Calu3 (cell line): ENCODE results near the gene CBX7. TPM values are rescaled to one million over a fixed set of nuclear protein-coding genes. Genes with fewer than 3 reads are reported as not detected.

ENCODE experiments used
- BruUV-seq: library from RNA; stranded (reverse); fragments of 400-500 nt; replicated peaks from 2 replicates; lab custom pipeline; 2021; lab: Mats Ljungman, UMichigan
- CTCF ChIA-PET: fragments of 300-600 bp; sonication (Branson Sonifier 250); formaldehyde crosslinking; loops from one replicate; lab custom pipeline; 2022; ENCODE audit warnings: antibody characterized with exemption; lab: Charles Lee
- DNase-seq: peaks from one replicate; pipeline ENCODE4 v3.0.0; 2022
- H3K27ac Mint-ChIP-seq: one replicate; pipeline ENCODE4 v1.8.0; 2022; ENCODE audit warnings: mixed read lengths; ENCODE audit not compliant: unreplicated experiment
- H3K27me3 Mint-ChIP-seq: one replicate; pipeline ENCODE4 v1.8.0; 2022; ENCODE audit warnings: mixed read lengths; ENCODE audit not compliant: unreplicated experiment
- H3K36me3 Mint-ChIP-seq: one replicate; pipeline ENCODE4 v1.8.0; 2022; ENCODE audit warnings: mild to moderate bottlenecking, moderate library complexity, mixed read lengths; ENCODE audit not compliant: insufficient read depth, unreplicated experiment
- H3K4me1 Mint-ChIP-seq: one replicate; pipeline ENCODE4 v1.8.0; 2022; ENCODE audit warnings: mild to moderate bottlenecking, low read depth, mixed read lengths; ENCODE audit not compliant: unreplicated experiment
- H3K4me3 Mint-ChIP-seq: one replicate; pipeline ENCODE4 v1.8.0; 2022; ENCODE audit warnings: mild to moderate bottlenecking, low read depth, moderate library complexity, mixed read lengths; ENCODE audit not compliant: unreplicated experiment
- H3K9me3 Mint-ChIP-seq: one replicate; pipeline ENCODE4 v1.8.0; 2022; ENCODE audit warnings: low read depth, mixed read lengths; ENCODE audit not compliant: unreplicated experiment
- intact Hi-C: fragments of 100-400 bp; cut with micrococcal nuclease; formaldehyde crosslinking; loops from one replicate; pipeline ENCODE4 v1.10.0; 2022; ENCODE audit not compliant: unreplicated experiment
- total RNA-seq: library from RNA; stranded (reverse); gene quantifications from 2 replicates; pipeline ENCODE4 v1.2.3, GENCODE V29; 2022
- TF ChIP-seq, protein P1 (sequence below): fragments of 200-600 bp; IDR thresholded peaks from one replicate; pipeline ENCODE4 v1.8.0; 2022; ENCODE audit warnings: antibody characterized with exemption; ENCODE audit not compliant: unreplicated experiment

The CBX7 gene
- total RNA-seq, 1 experiment from 2014 or later: 10.5 TPM

- Mint-ChIP-seq H3K36me3 (peaks cover 5% of the 10 kb centered on the region), H3K27ac (no peak overlapping the region), H3K27me3 (peaks cover 17% of the 10 kb centered on the region), H3K9me3 (no peaks in the 10 kb centered on the region), H3K4me1 (peaks cover 20% of the 10 kb centered on the region), H3K4me3 (no peak overlapping the region)
- no TSS peak for BruUV-seq
- intact Hi-C loops: no loop called here
- no peak for DNase-seq
- TF ChIP-seq, protein P1, sequence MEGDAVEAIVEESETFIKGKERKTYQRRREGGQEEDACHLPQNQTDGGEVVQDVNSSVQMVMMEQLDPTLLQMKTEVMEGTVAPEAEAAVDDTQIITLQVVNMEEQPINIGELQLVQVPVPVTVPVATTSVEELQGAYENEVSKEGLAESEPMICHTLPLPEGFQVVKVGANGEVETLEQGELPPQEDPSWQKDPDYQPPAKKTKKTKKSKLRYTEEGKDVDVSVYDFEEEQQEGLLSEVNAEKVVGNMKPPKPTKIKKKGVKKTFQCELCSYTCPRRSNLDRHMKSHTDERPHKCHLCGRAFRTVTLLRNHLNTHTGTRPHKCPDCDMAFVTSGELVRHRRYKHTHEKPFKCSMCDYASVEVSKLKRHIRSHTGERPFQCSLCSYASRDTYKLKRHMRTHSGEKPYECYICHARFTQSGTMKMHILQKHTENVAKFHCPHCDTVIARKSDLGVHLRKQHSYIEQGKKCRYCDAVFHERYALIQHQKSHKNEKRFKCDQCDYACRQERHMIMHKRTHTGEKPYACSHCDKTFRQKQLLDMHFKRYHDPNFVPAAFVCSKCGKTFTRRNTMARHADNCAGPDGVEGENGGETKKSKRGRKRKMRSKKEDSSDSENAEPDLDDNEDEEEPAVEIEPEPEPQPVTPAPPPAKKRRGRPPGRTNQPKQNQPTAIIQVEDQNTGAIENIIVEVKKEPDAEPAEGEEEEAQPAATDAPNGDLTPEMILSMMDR: no peak
- CTCF ChIA-PET: no interaction called here
These were observed 38.4 kb downstream of the CBX7 start for GRCh38 chr22:39114112-39114511.

DNA sequence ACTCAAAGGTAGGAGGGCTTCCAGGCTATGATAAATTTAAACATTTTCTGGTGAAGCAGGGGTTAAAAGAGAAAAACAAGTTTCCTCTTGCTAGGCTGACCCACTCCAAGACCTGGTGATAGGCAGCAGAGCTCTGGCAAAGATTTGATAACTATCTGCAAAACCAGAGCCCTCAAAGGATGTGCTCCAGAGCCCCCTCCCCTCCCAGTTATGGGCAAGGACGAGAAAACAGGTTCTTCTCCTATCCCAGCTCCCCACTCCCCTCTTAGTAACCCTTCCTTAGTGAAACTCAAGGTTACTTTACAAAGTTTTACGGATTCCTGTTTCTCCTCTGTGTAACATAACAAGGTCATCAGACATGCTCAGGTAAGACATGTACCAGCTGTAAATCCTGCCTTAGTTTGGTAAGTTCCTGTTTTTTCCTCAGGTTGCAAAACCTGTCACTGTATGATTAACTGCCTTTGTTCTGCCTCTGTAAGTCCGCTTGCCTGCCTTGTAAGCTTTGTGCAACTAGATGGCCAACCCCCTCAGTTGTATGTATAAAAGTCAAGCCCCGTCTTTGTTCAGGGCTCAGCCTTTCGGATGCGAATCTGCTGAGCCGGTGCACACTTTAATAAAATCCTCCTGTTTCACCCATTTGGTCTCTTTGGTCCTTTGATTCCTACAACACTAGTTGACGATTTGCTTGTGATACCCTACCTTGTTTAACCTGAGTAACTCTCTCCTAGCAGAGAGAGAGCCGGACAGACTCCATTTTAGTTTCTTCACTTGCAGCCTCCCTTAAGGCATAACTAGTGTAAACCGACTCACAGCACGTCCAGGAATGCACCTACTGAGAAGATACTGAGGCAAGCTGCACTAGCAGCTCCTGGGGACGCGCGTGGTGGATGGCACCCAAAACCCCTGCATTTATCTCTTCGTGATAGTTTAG, 41.6 kb downstream of the CBX7 start:
- Mint-ChIP-seq H3K27ac (no peak overlapping the region), H3K9me3 (no peaks in the 10 kb centered on the region), H3K27me3 (peaks cover 17% of the 10 kb centered on the region), H3K4me1 (peaks cover 11% of the 10 kb centered on the region), H3K36me3 (peaks cover 5% of the 10 kb centered on the region), H3K4me3 (no peak overlapping the region)
- no TSS peak for BruUV-seq
- no peak for DNase-seq
- TF ChIP-seq, protein P1: no peak
- intact Hi-C loops: no loop called here
- CTCF ChIA-PET: interaction anchor here (0.5 kb wide), 1 partner anchor 1173 kb away, joined by 5 read pairs; no protein-coding TSS in a partner anchor

DNA sequence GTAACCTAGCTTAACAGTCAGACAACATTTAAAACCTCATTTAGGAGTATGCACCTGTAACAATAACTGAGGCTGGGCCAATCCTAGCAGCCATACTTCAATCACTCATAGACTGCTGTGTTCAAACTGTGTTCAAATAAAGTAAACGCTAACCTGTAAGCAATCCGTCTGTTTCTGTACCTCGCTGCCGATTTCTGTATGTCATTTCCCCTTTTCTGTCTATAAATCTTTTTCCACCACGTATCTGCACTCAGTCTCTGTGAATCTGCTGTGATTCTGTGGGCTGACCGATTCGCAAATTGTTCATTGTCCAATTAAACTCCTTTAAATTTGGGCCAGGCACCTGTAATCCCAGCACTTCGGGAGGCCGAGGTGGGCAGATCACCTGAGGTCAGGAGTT, 43.1 kb downstream of the CBX7 start:
- CTCF ChIA-PET: interaction anchor here (0.6 kb wide), 1 partner anchor 50 kb away, joined by 3 read pairs; no protein-coding TSS in a partner anchor
- intact Hi-C loops: no loop called here
- Mint-ChIP-seq H3K4me3 (no peak overlapping the region), H3K36me3 (peaks cover 5% of the 10 kb centered on the region), H3K4me1 (peaks cover 11% of the 10 kb centered on the region), H3K27ac (no peak overlapping the region), H3K27me3 (peaks cover 5% of the 10 kb centered on the region), H3K9me3 (no peaks in the 10 kb centered on the region)
- no peak for DNase-seq
- BruUV-seq: no TSS peak
- TF ChIP-seq, protein P1: no peak

GRCh38 chr22:39108487-39108886, 44.0 kb downstream of the CBX7 start:
- Mint-ChIP-seq H3K4me3 (no peak overlapping the region), H3K36me3 (peaks cover 5% of the 10 kb centered on the region), H3K27ac (no peak overlapping the region), H3K27me3 (no peaks in the 10 kb centered on the region), H3K9me3 (no peaks in the 10 kb centered on the region), H3K4me1 (peaks cover 11% of the 10 kb centered on the region)
- CTCF ChIA-PET: no interaction called here
- BruUV-seq: no TSS peak
- DNase-seq: no peak
- intact Hi-C loops: no loop called here
- TF ChIP-seq, protein P1: no peak
